Osteocyte (in vitro differentiated cells): Measurements from ENCODE around the gene ASTN2. TPM values are rescaled to one million over a fixed set of nuclear protein-coding genes. Genes with fewer than 3 reads are reported as not detected.

Experiments used
- DNase-seq: peaks from one replicate; pipeline ENCODE4 v3.0.0; 2021; ENCODE audit warnings: mixed read lengths; ENCODE audit not compliant: unreplicated experiment; ENCODE audit errors: extremely low spot score
- H3K27ac Mint-ChIP-seq: one replicate; pipeline ENCODE4 v1.8.0; 2021; ENCODE audit warnings: mild to moderate bottlenecking, mixed read lengths; ENCODE audit not compliant: unreplicated experiment
- H3K27me3 Mint-ChIP-seq: one replicate; pipeline ENCODE4 v1.8.0; 2021; ENCODE audit warnings: mixed read lengths; ENCODE audit not compliant: unreplicated experiment
- H3K36me3 Mint-ChIP-seq: one replicate; pipeline ENCODE4 v1.8.0; 2021; ENCODE audit warnings: mixed read lengths; ENCODE audit not compliant: unreplicated experiment
- H3K4me1 Mint-ChIP-seq: one replicate; pipeline ENCODE4 v1.8.0; 2021; ENCODE audit warnings: mixed read lengths; ENCODE audit not compliant: unreplicated experiment
- H3K4me3 Mint-ChIP-seq: one replicate; pipeline ENCODE4 v1.8.0; 2021; ENCODE audit warnings: mild to moderate bottlenecking, moderate library complexity, mixed read lengths; ENCODE audit not compliant: unreplicated experiment
- H3K9me3 Mint-ChIP-seq: one replicate; pipeline ENCODE4 v1.8.0; 2021; ENCODE audit warnings: mixed read lengths; ENCODE audit not compliant: unreplicated experiment
- total RNA-seq: library from RNA; stranded (reverse); gene quantifications from 2 replicates; pipeline ENCODE4 v1.2.1, GENCODE V29; 2021
- TF ChIP-seq, protein P1 (sequence below): fragments of 200-600 bp; sonication (generic); IDR thresholded peaks from 2 replicates; pipeline ENCODE4 v1.5.0; 2021; ENCODE audit warnings: antibody characterized with exemption, mild to moderate bottlenecking, moderate library complexity

Gene ASTN2
- total RNA-seq, 1 donor from 2014 or later, result 2.3 TPM

DNA sequence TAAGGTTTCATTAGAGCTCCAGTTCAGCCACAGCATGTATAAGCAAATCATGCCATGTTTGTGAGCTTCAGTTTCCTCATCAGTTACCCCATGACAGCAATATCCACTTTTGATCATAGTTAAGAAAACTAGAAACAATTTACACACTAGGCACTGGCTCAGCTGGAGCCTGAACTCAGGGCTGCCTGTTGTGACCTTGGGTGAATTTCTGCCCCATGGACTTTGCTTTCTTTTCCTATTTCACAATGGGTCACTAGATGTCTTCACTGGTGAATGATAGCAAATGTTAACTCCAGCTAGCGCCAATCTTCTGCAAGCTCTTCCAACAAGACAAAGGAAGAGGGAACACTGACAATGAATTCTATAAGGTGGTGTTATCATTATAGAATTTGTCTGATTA, 961.1 kb downstream of the ASTN2 start:
- DNase-seq, result no peak
- no peak overlapping the region for H3K27ac Mint-ChIP-seq
- H3K9me3 Mint-ChIP-seq, result peaks cover 14% of the 10 kb centered on the region
- H3K27me3 Mint-ChIP-seq, result no peaks in the 10 kb centered on the region
- H3K4me3 Mint-ChIP-seq, result no peak overlapping the region
- TF ChIP-seq, protein P1, sequence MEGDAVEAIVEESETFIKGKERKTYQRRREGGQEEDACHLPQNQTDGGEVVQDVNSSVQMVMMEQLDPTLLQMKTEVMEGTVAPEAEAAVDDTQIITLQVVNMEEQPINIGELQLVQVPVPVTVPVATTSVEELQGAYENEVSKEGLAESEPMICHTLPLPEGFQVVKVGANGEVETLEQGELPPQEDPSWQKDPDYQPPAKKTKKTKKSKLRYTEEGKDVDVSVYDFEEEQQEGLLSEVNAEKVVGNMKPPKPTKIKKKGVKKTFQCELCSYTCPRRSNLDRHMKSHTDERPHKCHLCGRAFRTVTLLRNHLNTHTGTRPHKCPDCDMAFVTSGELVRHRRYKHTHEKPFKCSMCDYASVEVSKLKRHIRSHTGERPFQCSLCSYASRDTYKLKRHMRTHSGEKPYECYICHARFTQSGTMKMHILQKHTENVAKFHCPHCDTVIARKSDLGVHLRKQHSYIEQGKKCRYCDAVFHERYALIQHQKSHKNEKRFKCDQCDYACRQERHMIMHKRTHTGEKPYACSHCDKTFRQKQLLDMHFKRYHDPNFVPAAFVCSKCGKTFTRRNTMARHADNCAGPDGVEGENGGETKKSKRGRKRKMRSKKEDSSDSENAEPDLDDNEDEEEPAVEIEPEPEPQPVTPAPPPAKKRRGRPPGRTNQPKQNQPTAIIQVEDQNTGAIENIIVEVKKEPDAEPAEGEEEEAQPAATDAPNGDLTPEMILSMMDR, result no peak
- H3K36me3 Mint-ChIP-seq, result peaks cover 4% of the 10 kb centered on the region
- H3K4me1 Mint-ChIP-seq, result peaks cover 36% of the 10 kb centered on the region

DNA sequence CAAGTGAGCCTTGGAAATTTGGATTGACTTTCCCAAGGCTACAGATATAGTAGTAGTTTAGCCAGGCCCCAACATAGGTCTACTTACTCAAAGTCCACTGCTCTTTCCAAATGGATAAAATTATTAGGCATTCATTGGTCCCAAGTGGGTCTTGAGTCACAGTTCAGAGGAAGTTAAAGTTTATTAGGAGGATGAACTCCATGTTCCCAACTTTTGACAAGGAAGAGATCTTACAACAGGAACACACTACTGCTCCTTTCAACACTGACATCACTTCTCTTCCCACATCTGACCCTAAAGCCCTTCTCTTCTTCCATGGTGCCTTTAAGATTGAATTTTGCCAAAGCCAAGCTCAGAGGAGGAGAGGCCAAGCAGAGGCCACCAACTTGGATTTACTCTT, 962.2 kb downstream of the ASTN2 start:
- H3K36me3 Mint-ChIP-seq, result peaks cover 4% of the 10 kb centered on the region
- H3K4me1 Mint-ChIP-seq, result peaks cover 47% of the 10 kb centered on the region
- no peak overlapping the region for H3K4me3 Mint-ChIP-seq
- TF ChIP-seq, protein P1, result no peak
- H3K9me3 Mint-ChIP-seq, result peaks cover 14% of the 10 kb centered on the region
- DNase-seq, result no peak
- H3K27me3 Mint-ChIP-seq, result no peaks in the 10 kb centered on the region
- no peak overlapping the region for H3K27ac Mint-ChIP-seq

DNA sequence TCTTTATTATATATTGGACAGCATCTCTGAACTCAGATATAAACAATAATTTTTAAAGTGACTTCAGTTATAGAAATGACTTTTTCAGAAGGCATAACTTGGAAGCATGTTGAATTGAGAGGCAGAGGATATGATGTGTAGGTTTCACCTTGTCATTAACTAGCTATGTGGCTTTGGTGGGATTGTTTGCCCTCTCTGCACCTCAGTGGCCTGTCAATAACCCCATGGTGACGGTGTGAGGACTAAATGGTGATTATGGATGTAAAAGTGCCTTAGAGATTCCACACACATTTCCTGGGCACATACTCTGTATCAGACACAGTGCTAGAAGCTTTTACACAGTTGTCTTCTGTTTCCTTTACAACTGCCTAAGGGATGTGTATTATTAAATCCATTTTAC, 962.6 kb downstream of the ASTN2 start:
- peaks cover 51% of the 10 kb centered on the region for H3K4me1 Mint-ChIP-seq
- peaks cover 4% of the 10 kb centered on the region for H3K36me3 Mint-ChIP-seq
- no peak overlapping the region for H3K4me3 Mint-ChIP-seq
- no peaks in the 10 kb centered on the region for H3K27me3 Mint-ChIP-seq
- H3K27ac Mint-ChIP-seq, result no peak overlapping the region
- DNase-seq, result no peak
- peaks cover 14% of the 10 kb centered on the region for H3K9me3 Mint-ChIP-seq
- TF ChIP-seq, protein P1, result no peak

DNA sequence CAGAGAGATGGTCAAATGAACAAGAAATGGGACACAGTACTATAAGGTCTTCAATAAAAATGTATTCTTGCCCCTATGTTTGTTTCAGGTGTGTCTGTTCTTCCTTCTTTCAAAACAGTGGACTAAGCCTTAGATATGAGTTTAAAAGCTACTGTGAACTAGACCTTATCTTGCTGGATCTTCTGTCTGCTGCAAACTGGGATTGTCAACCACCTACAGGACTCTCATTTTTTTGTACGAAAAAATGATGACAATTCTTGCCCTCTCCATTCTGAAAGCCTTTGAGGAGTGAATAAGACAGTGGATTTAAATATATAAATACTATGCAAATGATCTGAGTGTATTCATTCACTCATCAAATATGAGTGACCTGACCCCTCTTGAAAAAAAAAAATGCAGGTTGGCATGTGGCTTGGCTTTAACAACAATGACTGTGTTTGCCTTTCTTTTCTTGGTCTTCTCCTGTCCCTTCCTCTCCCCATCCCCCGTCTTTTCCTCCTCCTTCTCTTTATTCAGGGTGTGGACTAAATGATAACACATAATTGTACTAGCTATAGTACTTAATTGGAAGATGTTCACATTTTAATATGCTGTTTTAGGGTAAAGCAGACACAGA, 963.2 kb downstream of the ASTN2 start:
- Mint-ChIP-seq H3K4me3 (no peak overlapping the region), H3K27ac (no peak overlapping the region), H3K27me3 (no peaks in the 10 kb centered on the region), H3K36me3 (peaks cover under 1% of the 10 kb centered on the region), H3K4me1 (peaks cover 57% of the 10 kb centered on the region), H3K9me3 (peaks cover 8% of the 10 kb centered on the region)
- TF ChIP-seq, protein P1, result no peak
- DNase-seq, result no peak

DNA sequence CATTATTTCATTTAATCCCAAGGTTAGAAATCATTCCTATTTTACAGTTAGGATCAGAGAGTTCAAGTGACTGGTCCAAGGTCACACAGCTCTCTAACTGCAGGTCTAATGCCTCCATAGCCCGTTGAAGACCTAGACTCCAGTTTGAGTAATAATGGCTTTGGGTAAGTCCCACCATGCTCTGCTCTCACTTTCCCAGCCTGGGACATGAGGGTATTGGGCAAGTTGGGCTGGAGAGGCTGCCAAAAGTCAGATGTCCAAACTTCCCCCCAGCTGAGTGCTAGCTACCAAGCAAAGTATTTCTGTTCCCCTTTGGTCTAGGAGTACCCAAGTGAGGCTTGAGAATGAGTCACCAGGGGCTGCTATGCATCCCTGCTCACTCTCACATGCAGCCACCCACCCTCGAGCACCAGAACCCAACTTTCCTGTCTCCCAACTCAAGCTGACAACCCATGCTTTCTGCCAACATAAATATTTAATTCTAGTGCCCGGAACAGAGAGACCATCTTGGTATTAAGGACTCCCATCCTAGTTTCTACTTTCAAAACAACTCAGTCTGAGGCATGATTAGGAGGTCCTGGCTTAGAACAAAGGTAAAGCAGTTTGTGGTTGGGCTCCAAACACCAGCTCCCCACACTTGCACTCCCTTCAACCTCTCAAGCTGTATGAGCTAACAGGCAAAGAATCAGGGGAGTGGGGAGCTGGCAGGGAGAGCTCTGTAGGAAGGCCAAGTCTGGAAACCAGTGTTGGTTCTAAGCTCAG, 964.3 kb downstream of the ASTN2 start:
- TF ChIP-seq, protein P1, result no peak

More for the DNA sequence above, 964.3 kb downstream of the ASTN2 start:
- Mint-ChIP-seq H3K27me3 (no peaks in the 10 kb centered on the region), H3K9me3 (no peaks in the 10 kb centered on the region), H3K36me3 (no peaks in the 10 kb centered on the region), H3K4me3 (no peak overlapping the region), H3K27ac (peak overlapping the region; percentile 72), H3K4me1 (peaks cover 67% of the 10 kb centered on the region)
- DNase-seq, result no peak
